Smooth muscle cell of trachea (primary cell): ENCODE results near the gene TMEM220. TPM values are rescaled to one million over a fixed set of nuclear protein-coding genes. Genes with fewer than 3 reads are reported as not detected.

Experiments
- total RNA-seq: library from RNA; depleted of rRNA; stranded (reverse); fragments of >200 nt; gene quantifications from 2 replicates; pipeline ENCODE4 v1.2.1, GENCODE V29; 2014

Gene TMEM220
- total RNA-seq, result 1.2 and 2.8 TPM in 2 replicates

GRCh38 chr17:10729334-10730193, at the start of gene TMEM220:
TSS of gene TMEM220 (minus strand) at chr17:10730023. CDS start at chr17:10729851, 172 bp downstream.

GRCh38 chr17:10697092-10698081, 32.4 kb downstream of the TMEM220 start, which contains the start of the genes ADPRM and SCO1:
TSS of gene ADPRM (plus strand) at chr17:10697594. CDS start at chr17:10704927, 7,333 bp downstream.
TSS of gene SCO1 (minus strand) at chr17:10697533. CDS start at chr17:10697507, 26 bp downstream.

Other genes with a start within 250 kb of the TMEM220 start
- not detected in 2 replicates for gene MYH1, start 211.5 kb downstream of the TMEM220 start, total RNA-seq
- gene MYH2, start 180.4 kb downstream of the TMEM220 start, total RNA-seq, result under 0.01 TPM in 1 of 2 replicates, not detected in the other
- gene MYH3, start 72.7 kb downstream of the TMEM220 start, total RNA-seq, result 0.33 and 0.44 TPM in 2 replicates
- gene SCO1, start 32.5 kb downstream of the TMEM220 start, total RNA-seq, result 22.8 and 39.9 TPM in 2 replicates
- 13.7 and 15.5 TPM in 2 replicates for gene ADPRM, start 32.4 kb downstream of the TMEM220 start, total RNA-seq
- gene TMEM238L, start 74.1 kb upstream of the TMEM220 start, total RNA-seq, result not detected in 2 replicates
- not detected in 2 replicates for gene PIRT, start 108.1 kb upstream of the TMEM220 start, total RNA-seq